SK-N-SH (cell line): ENCODE data around the gene APLP2.
"Not testable (repeated sequence)": the region's sequence is repeated elsewhere in the genome, so short reads cannot be mapped to it uniquely, and the experiment has no call there.

ENCODE experiments used
- RFX5 ChIP-seq: IDR thresholded peaks from 2 replicates; pipeline ENCODE4 v1.6.1; 2012; ENCODE audit warnings: mild to moderate bottlenecking, improper control_type of control experiment, low read length
- TF ChIP-seq, protein P1 (sequence below): fragments of 200-600 bp; sonication (generic); IDR thresholded peaks from 2 replicates; pipeline ENCODE4 v1.6.1; 2017; ENCODE audit warnings: antibody characterized with exemption, mild to moderate bottlenecking, moderate library complexity

DNA sequence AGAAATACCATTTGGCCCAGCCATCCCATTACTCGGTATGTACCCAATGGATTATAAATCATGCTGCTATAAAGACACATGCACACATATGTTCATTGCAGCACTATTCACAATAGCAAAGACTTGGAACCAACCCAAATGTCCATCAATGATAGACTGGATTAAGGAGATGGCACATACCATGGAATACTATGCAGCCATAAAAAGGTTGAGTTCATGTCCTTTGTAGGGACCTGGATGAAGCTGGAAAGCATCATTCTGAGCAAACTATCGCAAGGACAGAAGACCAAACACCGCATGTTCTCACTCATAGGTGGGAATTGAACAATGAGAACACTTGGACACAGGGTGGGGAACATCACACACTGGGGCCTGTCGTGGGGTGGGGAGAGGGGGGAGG lies 39.0 kb downstream of the APLP2 start:
- not testable (repeated sequence) for TF ChIP-seq RFX5
- TF ChIP-seq, protein P1, sequence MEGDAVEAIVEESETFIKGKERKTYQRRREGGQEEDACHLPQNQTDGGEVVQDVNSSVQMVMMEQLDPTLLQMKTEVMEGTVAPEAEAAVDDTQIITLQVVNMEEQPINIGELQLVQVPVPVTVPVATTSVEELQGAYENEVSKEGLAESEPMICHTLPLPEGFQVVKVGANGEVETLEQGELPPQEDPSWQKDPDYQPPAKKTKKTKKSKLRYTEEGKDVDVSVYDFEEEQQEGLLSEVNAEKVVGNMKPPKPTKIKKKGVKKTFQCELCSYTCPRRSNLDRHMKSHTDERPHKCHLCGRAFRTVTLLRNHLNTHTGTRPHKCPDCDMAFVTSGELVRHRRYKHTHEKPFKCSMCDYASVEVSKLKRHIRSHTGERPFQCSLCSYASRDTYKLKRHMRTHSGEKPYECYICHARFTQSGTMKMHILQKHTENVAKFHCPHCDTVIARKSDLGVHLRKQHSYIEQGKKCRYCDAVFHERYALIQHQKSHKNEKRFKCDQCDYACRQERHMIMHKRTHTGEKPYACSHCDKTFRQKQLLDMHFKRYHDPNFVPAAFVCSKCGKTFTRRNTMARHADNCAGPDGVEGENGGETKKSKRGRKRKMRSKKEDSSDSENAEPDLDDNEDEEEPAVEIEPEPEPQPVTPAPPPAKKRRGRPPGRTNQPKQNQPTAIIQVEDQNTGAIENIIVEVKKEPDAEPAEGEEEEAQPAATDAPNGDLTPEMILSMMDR: not testable (repeated sequence)
